Mucosa of stomach (tissue), 1 donor: ENCODE measurements around the gene LPAR3.
"Not testable (repeated sequence)": the region's sequence is repeated elsewhere in the genome, so short reads cannot be mapped to it uniquely, and the experiment has no call there.

Experiments
- H3K27me3 ChIP-seq: one replicate; pipeline ENCODE4 v1.7.0; 2013; ENCODE audit warnings: mild to moderate bottlenecking, low read length; ENCODE audit not compliant: control insufficient read depth, insufficient read depth
- H3K36me3 ChIP-seq: one replicate; pipeline ENCODE4 v1.7.0; 2013; ENCODE audit warnings: low read length; ENCODE audit not compliant: control insufficient read depth, insufficient read depth
- H3K4me1 ChIP-seq: one replicate; pipeline ENCODE4 v1.7.0; 2013; ENCODE audit warnings: mild to moderate bottlenecking, low read length; ENCODE audit not compliant: control insufficient read depth, insufficient read depth
- H3K4me3 ChIP-seq: one replicate; pipeline ENCODE4 v1.7.0; 2013; ENCODE audit warnings: low read length
- H3K9ac ChIP-seq: one replicate; pipeline ENCODE4 v1.7.0; 2013; ENCODE audit warnings: mild to moderate bottlenecking, low read length, moderate library complexity
- H3K9me3 ChIP-seq: one replicate; pipeline ENCODE4 v1.7.0; 2013; ENCODE audit warnings: mild to moderate bottlenecking, low read length, moderate library complexity; ENCODE audit not compliant: control insufficient read depth
- donor health status: Pancreatic carcinoma.

The LPAR3 gene

GRCh38 chr1:84920159-84920558 is 27.2 kb upstream of the LPAR3 start:
- no peak overlapping the region for H3K9ac ChIP-seq
- no peaks in the 10 kb centered on the region for H3K9me3 ChIP-seq
- no peaks in the 10 kb centered on the region for H3K27me3 ChIP-seq
- no peaks in the 10 kb centered on the region for H3K4me1 ChIP-seq
- no peaks in the 10 kb centered on the region for H3K36me3 ChIP-seq
- no peak overlapping the region for H3K4me3 ChIP-seq

- no peak overlapping the region for H3K4me3 ChIP-seq
- no peaks in the 10 kb centered on the region for H3K27me3 ChIP-seq
- no peaks in the 10 kb centered on the region for H3K9me3 ChIP-seq
- H3K4me1 ChIP-seq: no peaks in the 10 kb centered on the region
- no peaks in the 10 kb centered on the region for H3K36me3 ChIP-seq
- H3K9ac ChIP-seq: no peak overlapping the region
Measured at GRCh38 chr1:84919461-84919970, 26.5 kb upstream of the LPAR3 start.

- no peak overlapping the region for H3K9ac ChIP-seq
- no peaks in the 10 kb centered on the region for H3K27me3 ChIP-seq
- H3K4me1 ChIP-seq: no peaks in the 10 kb centered on the region
- no peaks in the 10 kb centered on the region for H3K36me3 ChIP-seq
- H3K9me3 ChIP-seq: no peaks in the 10 kb centered on the region
- H3K4me3 ChIP-seq: no peak overlapping the region
Measured at GRCh38 chr1:84918726-84919336, 25.8 kb upstream of the LPAR3 start.

- no peaks in the 10 kb centered on the region for H3K36me3 ChIP-seq
- H3K9me3 ChIP-seq: no peaks in the 10 kb centered on the region
Measured at GRCh38 chr1:84916897-84917296, 23.9 kb upstream of the LPAR3 start.

GRCh38 chr1:84913555-84913892 is 20.5 kb upstream of the LPAR3 start:
- no peak overlapping the region for H3K9ac ChIP-seq
- no peaks in the 10 kb centered on the region for H3K4me1 ChIP-seq
- H3K4me3 ChIP-seq: no peak overlapping the region
- H3K36me3 ChIP-seq: no peaks in the 10 kb centered on the region
- no peaks in the 10 kb centered on the region for H3K9me3 ChIP-seq
- H3K27me3 ChIP-seq: no peaks in the 10 kb centered on the region

More at GRCh38 chr1:84916897-84917296, 23.9 kb upstream of the LPAR3 start:
- Histone ChIP-seq H3K4me1 (no peaks in the 10 kb centered on the region), H3K27me3 (no peaks in the 10 kb centered on the region), H3K4me3 (no peak overlapping the region), H3K9ac (no peak overlapping the region)

GRCh38 chr1:84912726-84913554 is 19.9 kb upstream of the LPAR3 start:
- Histone ChIP-seq H3K9ac (no peak overlapping the region), H3K36me3 (no peaks in the 10 kb centered on the region), H3K4me1 (no peaks in the 10 kb centered on the region), H3K4me3 (no peak overlapping the region), H3K27me3 (no peaks in the 10 kb centered on the region), H3K9me3 (no peaks in the 10 kb centered on the region)

GRCh38 chr1:84908746-84909464 is 15.9 kb upstream of the LPAR3 start:
- H3K4me1 ChIP-seq, H3K4me3 ChIP-seq, H3K9me3 ChIP-seq, H3K36me3 ChIP-seq, H3K27me3 ChIP-seq, H3K9ac ChIP-seq: not testable (repeated sequence)

GRCh38 chr1:84907095-84907827 is 14.3 kb upstream of the LPAR3 start:
- Histone ChIP-seq H3K36me3 (no peaks in the 10 kb centered on the region), H3K9me3 (no peaks in the 10 kb centered on the region), H3K4me1 (no peaks in the 10 kb centered on the region), H3K4me3 (no peak overlapping the region), H3K9ac (no peak overlapping the region), H3K27me3 (no peaks in the 10 kb centered on the region)

GRCh38 chr1:84902727-84903126 is 9.7 kb upstream of the LPAR3 start:
- not testable (repeated sequence) for H3K27me3 ChIP-seq, H3K9ac ChIP-seq, H3K4me3 ChIP-seq, H3K36me3 ChIP-seq, H3K9me3 ChIP-seq, H3K4me1 ChIP-seq

GRCh38 chr1:84899969-84900368 is 7.0 kb upstream of the LPAR3 start:
- Histone ChIP-seq H3K9ac (no peak overlapping the region), H3K27me3 (no peaks in the 10 kb centered on the region), H3K4me3 (no peak overlapping the region), H3K36me3 (no peaks in the 10 kb centered on the region), H3K4me1 (no peaks in the 10 kb centered on the region), H3K9me3 (no peaks in the 10 kb centered on the region)

GRCh38 chr1:84896279-84896678 is 3.3 kb upstream of the LPAR3 start:
- H3K9ac ChIP-seq: no peak overlapping the region
- peaks cover 5% of the 10 kb centered on the region for H3K4me1 ChIP-seq
- H3K9me3 ChIP-seq: no peaks in the 10 kb centered on the region
- no peaks in the 10 kb centered on the region for H3K36me3 ChIP-seq
- peaks cover 28% of the 10 kb centered on the region for H3K27me3 ChIP-seq
- no peak overlapping the region for H3K4me3 ChIP-seq
